ENCODE results near the gene ZNF561. TPM values are rescaled to one million over a fixed set of nuclear protein-coding genes. Genes with fewer than 3 reads are reported as not detected.
A peak's percentile ranks its signal among the peaks of the same experiment; 100 is the strongest.

The ZNF561 gene
- total and polyA plus RNA-seq, 9 of the 15 experiments (the other 6 are each of a cell fraction or from before 2014, with no cell fraction given) = 13.9 to 34.9 (median 23.6) TPM

DNA sequence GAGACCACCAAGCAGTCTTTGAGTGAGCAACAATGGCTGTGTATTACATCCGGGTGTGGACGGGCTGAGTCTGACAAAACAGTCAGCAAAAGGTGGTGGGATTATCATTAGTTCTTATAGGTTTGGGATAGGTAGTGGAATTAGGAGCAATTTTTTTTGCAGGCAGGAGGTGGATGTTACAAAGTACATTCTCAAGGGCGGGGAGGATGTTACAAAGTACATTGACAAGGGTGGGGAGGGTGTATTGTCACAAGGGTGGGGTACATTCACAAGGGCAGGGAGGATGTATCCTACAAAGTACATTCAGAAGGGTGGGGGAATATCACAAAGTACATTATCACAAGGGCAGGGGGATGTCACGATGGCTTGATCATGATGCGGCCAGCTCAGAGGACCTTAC lies 15.0 kb upstream of the ZNF561 start (continued):
- TF ChIP-seq, protein P1, sequence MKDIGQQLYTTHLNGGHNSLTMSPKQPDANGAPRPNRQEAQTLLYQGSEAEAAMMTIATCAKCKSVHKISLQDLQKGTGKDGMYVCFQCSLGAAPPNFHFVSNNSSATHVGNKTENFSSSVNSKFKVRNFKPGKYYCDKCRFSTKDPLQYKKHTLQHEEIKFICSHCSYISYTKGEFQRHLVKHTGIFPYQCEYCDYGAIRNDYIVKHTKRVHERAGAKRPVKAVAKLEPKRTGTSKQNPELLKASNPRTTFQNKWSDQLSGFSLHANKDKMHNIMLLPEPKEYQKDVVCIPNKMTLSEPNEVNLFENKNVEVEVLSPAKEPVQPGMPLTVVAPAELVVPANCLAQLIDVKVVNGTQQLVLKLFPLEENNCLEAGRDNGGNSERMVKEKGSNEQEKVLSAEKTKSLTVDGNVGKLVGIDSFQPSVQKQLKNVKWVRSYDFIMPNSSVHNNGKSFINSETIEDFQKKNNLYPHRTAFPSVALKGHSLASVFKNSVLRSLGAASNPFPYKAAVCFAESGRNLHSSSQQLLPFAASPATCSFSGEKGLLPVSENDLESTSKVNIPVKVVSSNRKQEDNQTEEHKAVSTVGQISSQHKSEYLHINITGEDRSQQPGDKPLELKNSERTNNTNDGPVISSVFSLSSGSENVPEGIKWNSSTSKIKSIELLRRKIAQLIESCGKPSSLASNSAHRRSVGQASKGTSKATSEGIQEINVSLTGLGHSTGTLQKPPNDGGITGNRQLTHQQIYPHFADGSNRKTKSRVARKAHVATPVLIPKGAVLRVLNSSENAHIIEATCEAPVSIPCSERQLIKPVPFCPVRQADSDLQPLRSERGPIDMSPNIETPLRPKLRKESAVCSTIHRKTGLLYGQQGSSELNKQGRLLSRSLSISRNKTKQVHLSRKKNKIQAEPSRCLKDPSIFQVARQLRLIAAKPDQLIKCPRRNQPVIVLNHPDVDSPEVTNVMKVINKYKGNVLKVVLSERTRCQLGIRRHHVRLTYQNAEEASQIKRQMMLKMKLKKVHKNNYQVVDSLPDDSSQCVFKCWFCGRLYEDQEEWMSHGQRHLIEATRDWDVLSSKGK (CRISPR knock-in tag; IDR thresholded peaks at IDR 0.05) = no peak
- TF ChIP-seq CBX3 (IDR thresholded peaks at IDR 0.05; ENCODE audit: borderline replicate concordance in 1 of 2, low read length in 2 of 2) = peak in 1 of 2 experiments; percentile 53; a peak in 1 of 3 replicates
- no peak for TF ChIP-seq KAT2B (IDR thresholded peaks at IDR 0.05; ENCODE audit: low read depth, low read length)
- TF ChIP-seq ZNF280A (IDR thresholded peaks at IDR 0.05; ENCODE audit: low read depth, partially characterized antibody) = peak; percentile 42

DNA sequence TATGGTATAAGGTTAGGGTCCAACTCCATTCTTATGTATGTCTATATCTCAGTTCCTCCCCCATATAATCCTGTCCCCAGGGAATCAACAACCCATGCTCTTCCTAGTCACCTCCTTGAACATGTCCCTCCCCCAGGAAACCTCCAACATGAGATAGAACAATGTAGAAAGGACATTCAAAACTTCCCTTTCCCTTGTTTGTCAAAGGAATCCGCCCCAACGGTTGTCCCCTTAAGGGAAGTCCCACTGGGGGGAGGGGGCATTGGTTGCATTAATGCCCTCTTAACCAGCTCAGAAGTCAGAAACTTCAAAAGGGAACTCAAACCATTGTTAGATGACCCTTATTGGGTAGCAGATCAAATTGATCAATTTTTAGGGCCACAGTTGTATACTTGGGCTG lies 6.8 kb upstream of the ZNF561 start:
- TF ChIP-seq MYNN (IDR thresholded peaks at IDR 0.05) = no peak
- no peak for TF ChIP-seq MYNN (CRISPR knock-in tag; IDR thresholded peaks at IDR 0.05)
- TF ChIP-seq LCOR (CRISPR knock-in tag; IDR thresholded peaks at IDR 0.05) = no peak
- 33% methylated on average over 2 of the region's 2 CpGs for WGBS (ENCODE audit: insufficient coverage, low coverage, missing lambda C conversion rate)

More for the DNA sequence above, 6.8 kb upstream of the ZNF561 start:
- no peak overlapping the region for H3K4me2 ChIP-seq (ENCODE audit: insufficient read depth, low read length)
- H3K9me3 ChIP-seq (replicated peaks; ENCODE audit: control insufficient read depth, insufficient read depth, low read depth, low read length) = no peaks in the 10 kb centered on the region
- no peak overlapping the region for H3K4me3 ChIP-seq
- intact Hi-C loops (cut with micrococcal nuclease) (loop anchor here (10.0 kb wide), 1 partner anchor 287 kb away; no protein-coding TSS in a partner anchor), in situ Hi-C loops (cut with MboI) (loop anchor here (5.0 to 10.0 kb wide), 2 partner anchors 164 to 493 kb away; no protein-coding TSS in a partner anchor)
- H3K9ac ChIP-seq (ENCODE audit: insufficient read depth in 1 of 2, low read depth in 2 of 2, low read length in 2 of 2) = no peak overlapping the region
- no peaks in the 10 kb centered on the region for H3K79me2 ChIP-seq (ENCODE audit: control insufficient read depth, insufficient read depth, low read length)
- H3K27ac ChIP-seq (ENCODE audit: extremely low read depth, low read depth, low read length) = no peak overlapping the region
- ChIA-PET CTCF (ENCODE audit: low intra/inter-chr PET ratio) (interaction anchor here (1.2 kb wide), 1 partner anchor 163 kb away, joined by 4 read pairs; no protein-coding TSS in a partner anchor), POLR2A (no interaction called here)
- FAIRE-seq (no peak), DNase-seq (ENCODE audit: extremely low read depth in 1 of 4, low spot score in 3 of 4) (no peak), ATAC-seq (no peak)
- H3K36me3 ChIP-seq (ENCODE audit: control insufficient read depth, insufficient read depth, low read length) = no peaks in the 10 kb centered on the region
- no peaks in the 10 kb centered on the region for H3K9me1 ChIP-seq (ENCODE audit: control insufficient read depth, insufficient read depth, low read length)
- no TSS peak for BruUV-seq (replicated peaks)
- H4K20me1 ChIP-seq (replicated peaks; ENCODE audit: control insufficient read depth, insufficient read depth, low read length) = no peaks in the 10 kb centered on the region
- H2AFZ ChIP-seq (ENCODE audit: low read depth, low read length) = no peak overlapping the region
- no peaks in the 10 kb centered on the region for H3K27me3 ChIP-seq (ENCODE audit: control insufficient read depth in 2 of 2, insufficient read depth in 2 of 2, low read length in 2 of 2)
- peaks cover 0 to 3% of the 10 kb centered on the region in 2 experiments; a peak in 1 of 5 replicates for H3K4me1 ChIP-seq (replicated peaks in 1 of 2; ENCODE audit: control insufficient read depth in 2 of 2, insufficient read depth in 2 of 2, low read length in 2 of 2)

Measured in K562 (cell line).